ENCODE results near the gene HOXB7. TPM values are rescaled to one million over a fixed set of nuclear protein-coding genes. Genes with fewer than 3 reads are reported as not detected.
A peak's percentile ranks its signal among the peaks of the same experiment; 100 is the strongest.

Gene HOXB7
- total and polyA plus RNA-seq, 9 donors: 0.23 to 6.9 (median 1.3) TPM

DNA sequence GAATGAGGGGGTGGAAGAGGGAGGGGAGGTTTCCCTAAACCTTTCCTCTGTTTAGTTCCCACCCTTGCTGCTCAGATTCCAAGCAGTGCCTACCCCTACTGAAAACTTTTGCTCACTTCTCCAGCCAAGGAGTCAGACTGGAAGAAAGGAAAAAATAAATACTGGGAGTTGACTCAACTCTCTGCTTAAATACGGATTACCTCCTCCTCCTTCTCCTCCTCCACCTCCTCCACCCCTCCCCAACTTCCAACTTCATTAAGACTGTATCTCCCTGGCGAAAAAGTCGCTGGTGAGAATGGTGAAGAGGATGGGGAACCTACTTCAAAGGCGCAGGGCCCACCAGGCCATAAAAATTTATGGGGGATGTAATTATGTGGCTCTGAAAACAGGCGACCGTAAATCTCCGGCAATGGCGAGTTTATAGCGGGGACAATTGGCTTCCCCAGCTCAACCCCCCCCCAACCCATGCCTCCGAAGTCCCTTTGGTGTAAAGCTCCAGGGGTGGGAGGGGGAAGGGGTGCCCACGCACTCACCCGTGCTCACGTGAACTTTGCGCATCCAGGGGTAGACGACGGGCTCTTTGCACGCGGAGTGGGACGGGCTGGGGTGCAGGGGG, 33.4 kb downstream of the HOXB7 start:
- H3K4me3 ChIP-seq: peak overlapping the region; percentile 35
- intact Hi-C loops (cut with DNase I): no loop called here
- no peaks in the 10 kb centered on the region for H3K4me1 ChIP-seq (ENCODE audit: insufficient read depth)
- peaks cover 8% of the 10 kb centered on the region for H3K27me3 ChIP-seq
- TF ChIP-seq, protein P1, sequence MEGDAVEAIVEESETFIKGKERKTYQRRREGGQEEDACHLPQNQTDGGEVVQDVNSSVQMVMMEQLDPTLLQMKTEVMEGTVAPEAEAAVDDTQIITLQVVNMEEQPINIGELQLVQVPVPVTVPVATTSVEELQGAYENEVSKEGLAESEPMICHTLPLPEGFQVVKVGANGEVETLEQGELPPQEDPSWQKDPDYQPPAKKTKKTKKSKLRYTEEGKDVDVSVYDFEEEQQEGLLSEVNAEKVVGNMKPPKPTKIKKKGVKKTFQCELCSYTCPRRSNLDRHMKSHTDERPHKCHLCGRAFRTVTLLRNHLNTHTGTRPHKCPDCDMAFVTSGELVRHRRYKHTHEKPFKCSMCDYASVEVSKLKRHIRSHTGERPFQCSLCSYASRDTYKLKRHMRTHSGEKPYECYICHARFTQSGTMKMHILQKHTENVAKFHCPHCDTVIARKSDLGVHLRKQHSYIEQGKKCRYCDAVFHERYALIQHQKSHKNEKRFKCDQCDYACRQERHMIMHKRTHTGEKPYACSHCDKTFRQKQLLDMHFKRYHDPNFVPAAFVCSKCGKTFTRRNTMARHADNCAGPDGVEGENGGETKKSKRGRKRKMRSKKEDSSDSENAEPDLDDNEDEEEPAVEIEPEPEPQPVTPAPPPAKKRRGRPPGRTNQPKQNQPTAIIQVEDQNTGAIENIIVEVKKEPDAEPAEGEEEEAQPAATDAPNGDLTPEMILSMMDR (IDR thresholded peaks at IDR 0.05): no peak
- TF ChIP-seq EP300 (IDR thresholded peaks at IDR 0.05) (no peak), POLR2A (IDR thresholded peaks at IDR 0.05) (no peak)
- DNase-seq: no peak
- H3K9me3 ChIP-seq: no peaks in the 10 kb centered on the region
- H3K36me3 ChIP-seq: no peaks in the 10 kb centered on the region
- 4 to 10% (median 4%) methylated on average over 12 to 19 of the region's 19 CpGs for WGBS, 3 donors
- H3K27ac ChIP-seq: no peak overlapping the region

DNA sequence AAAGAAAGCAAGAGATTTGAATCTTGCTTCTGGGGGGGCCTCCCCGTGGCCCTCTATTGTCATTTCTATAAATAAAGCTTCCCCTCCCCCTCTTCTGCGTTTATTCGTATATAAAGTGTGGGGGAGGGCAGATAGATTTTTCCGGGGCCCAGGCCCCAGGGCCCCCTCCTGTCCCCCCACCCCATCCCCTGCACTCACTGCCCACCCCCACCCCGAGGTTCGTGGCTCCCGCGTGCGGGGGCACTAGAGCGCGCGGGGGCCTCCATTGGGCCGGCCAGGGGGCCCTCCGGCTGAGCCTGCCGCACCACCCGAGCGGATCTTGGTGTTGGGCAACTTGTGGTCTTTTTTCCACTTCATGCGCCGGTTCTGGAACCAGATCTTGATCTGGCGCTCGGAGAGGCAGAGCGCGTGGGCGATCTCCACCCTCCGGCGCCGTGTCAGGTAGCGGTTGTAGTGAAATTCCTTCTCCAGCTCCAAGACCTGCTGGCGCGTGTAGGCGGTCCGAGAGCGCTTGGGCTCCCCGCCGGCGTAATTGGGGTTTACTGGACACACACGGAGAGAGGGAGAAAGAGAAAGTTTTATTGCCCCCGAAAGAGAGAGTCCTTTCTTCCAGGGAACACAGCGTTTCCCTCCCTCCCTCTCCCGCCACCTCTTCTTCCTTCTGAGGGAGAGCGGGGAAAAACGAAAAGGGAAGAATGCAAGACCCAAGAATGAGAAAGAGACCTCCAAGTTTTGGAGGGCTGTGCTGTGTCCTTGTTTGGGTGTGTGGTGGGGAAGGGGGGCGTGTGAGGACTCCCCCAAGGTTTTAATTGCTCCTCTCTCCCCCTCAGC, 34.1 kb downstream of the HOXB7 start:
- WGBS, 3 donors: 5 to 12% (median 8%) methylated on average over 43 of the region's 43 CpGs
- Histone ChIP-seq H3K4me3 (peak overlapping the region; percentile 35), H3K27ac (no peak overlapping the region), H3K36me3 (no peaks in the 10 kb centered on the region), H3K4me1 (ENCODE audit: insufficient read depth) (no peaks in the 10 kb centered on the region), H3K27me3 (peaks cover 2% of the 10 kb centered on the region), H3K9me3 (no peaks in the 10 kb centered on the region)
- intact Hi-C loops (cut with DNase I): no loop called here
- TF ChIP-seq POLR2A (IDR thresholded peaks at IDR 0.05) (no peak), EP300 (IDR thresholded peaks at IDR 0.05) (no peak)
- TF ChIP-seq, protein P1 (IDR thresholded peaks at IDR 0.05): no peak
- no peak for DNase-seq

DNA sequence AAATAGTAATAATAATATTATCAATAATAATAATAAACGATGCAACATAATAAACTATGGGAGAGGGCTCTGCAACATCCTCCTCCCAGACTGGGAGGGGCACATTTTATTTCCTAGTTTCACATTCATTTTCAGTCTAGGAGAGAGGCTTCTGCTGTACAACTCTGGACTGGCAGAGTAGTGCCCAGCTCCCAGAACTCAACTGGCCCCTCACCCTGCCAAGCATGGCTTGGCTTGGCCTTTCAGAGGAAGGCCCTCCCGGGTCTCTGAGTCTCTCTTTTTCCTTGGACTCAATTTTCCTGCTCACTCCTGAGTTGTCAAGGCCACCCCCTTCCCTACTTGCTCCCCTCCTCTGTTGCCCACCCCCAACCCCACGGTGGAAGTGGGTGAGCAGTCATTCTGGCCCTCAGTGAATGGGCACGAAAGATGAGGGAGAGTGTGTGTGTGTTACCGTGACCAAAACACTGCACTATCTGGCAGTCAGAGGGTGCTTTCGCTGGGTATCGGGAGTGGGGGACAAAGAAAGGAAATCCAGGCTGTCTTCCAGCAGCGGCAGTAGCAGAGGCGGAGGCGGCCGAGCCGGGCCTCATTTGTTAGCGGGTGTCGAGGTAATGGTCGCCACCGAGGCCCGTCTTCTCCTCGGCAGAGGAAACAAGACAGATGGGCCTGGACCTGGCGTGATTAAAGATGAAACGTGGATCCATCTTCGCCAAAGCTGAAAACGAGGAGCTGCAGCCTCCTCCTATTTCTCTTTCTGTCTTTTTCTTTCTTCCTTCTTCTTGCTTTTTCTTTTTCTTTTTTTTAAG, 34.9 kb downstream of the HOXB7 start:
- intact Hi-C loops (cut with DNase I): no loop called here
- WGBS, 3 donors: 18 to 31% (median 18%) methylated on average over 22 of the region's 22 CpGs
- Histone ChIP-seq H3K27me3 (no peaks in the 10 kb centered on the region), H3K4me3 (no peak overlapping the region), H3K36me3 (no peaks in the 10 kb centered on the region), H3K27ac (no peak overlapping the region), H3K4me1 (ENCODE audit: insufficient read depth) (no peaks in the 10 kb centered on the region), H3K9me3 (no peaks in the 10 kb centered on the region)
- DNase-seq: no peak
- TF ChIP-seq POLR2A (IDR thresholded peaks at IDR 0.05): no peak
- TF ChIP-seq, protein P1 (IDR thresholded peaks at IDR 0.05): no peak
- TF ChIP-seq EP300 (IDR thresholded peaks at IDR 0.05): no peak

DNA sequence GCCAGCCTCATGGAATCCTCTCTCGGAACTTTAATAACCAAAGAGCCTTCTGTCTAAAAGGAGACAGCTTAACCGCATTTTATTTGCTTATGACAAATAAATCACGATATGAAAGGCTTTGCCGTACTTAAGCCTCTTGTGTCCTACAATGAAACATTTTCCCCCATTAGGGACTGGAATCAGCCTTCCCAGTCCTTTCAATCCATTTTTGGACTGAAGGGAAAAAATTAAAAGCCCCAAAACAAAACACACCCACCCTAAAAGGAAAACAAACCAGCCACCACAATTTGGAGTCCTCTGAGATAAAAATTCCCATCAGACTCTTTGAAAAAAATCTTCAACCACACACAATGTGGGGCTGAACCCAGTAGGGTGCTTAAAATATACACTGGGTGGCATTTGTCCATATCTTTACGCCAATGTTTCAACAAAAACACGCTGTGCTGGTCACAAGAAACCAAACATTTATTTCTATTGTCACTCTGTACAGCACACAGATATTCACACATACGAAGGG, 35.7 kb downstream of the HOXB7 start:
- TF ChIP-seq POLR2A (IDR thresholded peaks at IDR 0.05) (no peak), EP300 (IDR thresholded peaks at IDR 0.05) (no peak)
- TF ChIP-seq, protein P1 (IDR thresholded peaks at IDR 0.05): no peak
- intact Hi-C loops (cut with DNase I): no loop called here
- no peaks in the 10 kb centered on the region for H3K9me3 ChIP-seq
- H3K27me3 ChIP-seq: no peaks in the 10 kb centered on the region
- no peak overlapping the region for H3K4me3 ChIP-seq
- no peak for DNase-seq
- no peaks in the 10 kb centered on the region for H3K4me1 ChIP-seq (ENCODE audit: insufficient read depth)
- 24 to 41% (median 26%) methylated on average over 7 of the region's 7 CpGs for WGBS, 3 donors
- no peak overlapping the region for H3K27ac ChIP-seq
- no peaks in the 10 kb centered on the region for H3K36me3 ChIP-seq
